ENCODE measurements around the gene KPNA4.

GRCh38 chr3:160577556-160578195 is 12.3 kb upstream of the KPNA4 start:
- TF ChIP-seq EZH2 (IDR thresholded peaks at IDR 0.05; ENCODE audit: borderline replicate concordance, low read length) (no peak), CTCF (IDR thresholded peaks at IDR 0.05; ENCODE audit: low read length) (peak; percentile 6; the same call in 1 of the 2 replicates)

Data from OCI-LY1 (cell line).